ENCODE data around the gene CLEC20A. TPM values are rescaled to one million over a fixed set of nuclear protein-coding genes. Genes with fewer than 3 reads are reported as not detected.

CLEC20A gene
- total RNA-seq, 1 experiment from 2014 or later = not detected

GRCh38 chr1:178438432-178438831 lies 58.3 kb downstream of the CLEC20A start:
- no TSS peak for BruUV-seq (replicated peaks)
- POLR2A ChIA-PET = interaction anchor here (0.6 to 2.2 kb wide), 5 partner anchors 9 to 143 kb away, joined by 3 to 9 read pairs (median 4); no protein-coding TSS in a partner anchor
- Mint-ChIP-seq H3K4me1 (ENCODE audit: insufficient read depth, unreplicated experiment) (peaks cover 6% of the 10 kb centered on the region), H3K27me3 (ENCODE audit: insufficient read depth, unreplicated experiment) (no peaks in the 10 kb centered on the region), H3K4me3 (ENCODE audit: unreplicated experiment) (no peak overlapping the region), H3K36me3 (ENCODE audit: insufficient read depth, unreplicated experiment) (peaks cover 35% of the 10 kb centered on the region), H3K9me3 (ENCODE audit: unreplicated experiment) (no peaks in the 10 kb centered on the region), H3K27ac (ENCODE audit: low read depth, unreplicated experiment) (no peak overlapping the region)
- CTCF ChIA-PET = interaction anchor here (0.6 to 2.7 kb wide), 6 partner anchors 31 to 1139 kb away, joined by 3 to 18 read pairs (median 3); no protein-coding TSS in a partner anchor
- TF ChIP-seq, protein P1, sequence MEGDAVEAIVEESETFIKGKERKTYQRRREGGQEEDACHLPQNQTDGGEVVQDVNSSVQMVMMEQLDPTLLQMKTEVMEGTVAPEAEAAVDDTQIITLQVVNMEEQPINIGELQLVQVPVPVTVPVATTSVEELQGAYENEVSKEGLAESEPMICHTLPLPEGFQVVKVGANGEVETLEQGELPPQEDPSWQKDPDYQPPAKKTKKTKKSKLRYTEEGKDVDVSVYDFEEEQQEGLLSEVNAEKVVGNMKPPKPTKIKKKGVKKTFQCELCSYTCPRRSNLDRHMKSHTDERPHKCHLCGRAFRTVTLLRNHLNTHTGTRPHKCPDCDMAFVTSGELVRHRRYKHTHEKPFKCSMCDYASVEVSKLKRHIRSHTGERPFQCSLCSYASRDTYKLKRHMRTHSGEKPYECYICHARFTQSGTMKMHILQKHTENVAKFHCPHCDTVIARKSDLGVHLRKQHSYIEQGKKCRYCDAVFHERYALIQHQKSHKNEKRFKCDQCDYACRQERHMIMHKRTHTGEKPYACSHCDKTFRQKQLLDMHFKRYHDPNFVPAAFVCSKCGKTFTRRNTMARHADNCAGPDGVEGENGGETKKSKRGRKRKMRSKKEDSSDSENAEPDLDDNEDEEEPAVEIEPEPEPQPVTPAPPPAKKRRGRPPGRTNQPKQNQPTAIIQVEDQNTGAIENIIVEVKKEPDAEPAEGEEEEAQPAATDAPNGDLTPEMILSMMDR (IDR thresholded peaks at IDR 0.05; ENCODE audit: unreplicated experiment) = no peak
- intact Hi-C loops (cut with micrococcal nuclease) = no loop called here
- no peak for DNase-seq (ENCODE audit: unreplicated experiment)

DNA sequence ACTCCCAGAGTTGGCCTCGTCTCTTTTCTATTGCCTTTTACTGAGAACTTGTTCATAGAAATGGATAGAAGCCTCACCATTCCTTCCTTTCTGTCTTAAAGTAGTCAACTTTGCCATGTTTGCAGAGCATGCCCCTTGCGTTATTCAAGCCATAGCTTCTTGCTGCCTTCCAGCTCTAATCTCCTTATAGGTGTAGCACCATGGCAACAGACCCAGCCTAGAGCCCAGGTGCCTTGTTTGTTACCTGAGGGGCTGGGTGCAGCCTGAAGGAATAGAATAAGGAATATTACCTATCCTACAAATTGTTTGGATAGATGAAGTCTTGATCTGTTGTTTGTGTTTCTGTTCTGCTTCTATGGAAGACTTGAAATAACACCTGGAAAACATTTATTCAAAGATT lies 59.9 kb downstream of the CLEC20A start:
- Mint-ChIP-seq H3K4me1 (ENCODE audit: insufficient read depth, unreplicated experiment) (peaks cover 6% of the 10 kb centered on the region), H3K27me3 (ENCODE audit: insufficient read depth, unreplicated experiment) (no peaks in the 10 kb centered on the region), H3K36me3 (ENCODE audit: insufficient read depth, unreplicated experiment) (peaks cover 20% of the 10 kb centered on the region), H3K27ac (ENCODE audit: low read depth, unreplicated experiment) (no peak overlapping the region), H3K4me3 (ENCODE audit: unreplicated experiment) (no peak overlapping the region), H3K9me3 (ENCODE audit: unreplicated experiment) (no peaks in the 10 kb centered on the region)
- ChIA-PET CTCF (interaction anchor here (0.9 to 2.5 kb wide), 3 partner anchors 11 to 137 kb away, joined by 4 to 8 read pairs (median 6); no protein-coding TSS in a partner anchor), POLR2A (interaction anchor here (1.6 kb wide), 1 partner anchor 13 kb away, joined by 3 read pairs; no protein-coding TSS in a partner anchor)
- BruUV-seq (replicated peaks) = no TSS peak
- TF ChIP-seq, protein P1 (IDR thresholded peaks at IDR 0.05; ENCODE audit: unreplicated experiment) = no peak
- DNase-seq (ENCODE audit: unreplicated experiment) = no peak
- intact Hi-C loops (cut with micrococcal nuclease) = no loop called here

DNA sequence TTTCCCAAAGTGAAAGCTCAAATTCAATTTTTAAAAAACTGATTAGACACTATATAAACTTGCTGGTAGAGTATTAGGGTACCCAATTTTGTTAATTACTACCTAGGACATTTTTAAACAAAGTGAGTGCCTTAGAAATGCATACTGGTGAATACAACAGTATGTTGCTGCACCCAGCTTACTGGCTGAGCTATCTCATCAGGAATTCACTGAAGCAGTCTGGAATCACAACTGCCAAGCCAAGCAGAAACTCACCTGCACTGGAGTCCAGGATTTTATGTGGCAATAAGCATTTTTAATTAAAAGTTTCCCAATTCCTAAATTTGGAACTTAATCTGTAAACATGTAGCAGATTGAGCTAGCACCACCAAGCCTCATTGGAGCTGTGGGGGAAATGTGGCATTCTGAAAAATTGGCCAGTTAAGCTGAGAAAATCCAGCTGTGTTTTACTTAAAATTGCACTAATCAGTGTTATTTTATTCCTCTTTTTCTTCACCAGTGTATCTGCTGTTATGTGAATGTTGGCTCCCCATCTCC lies 61.8 kb downstream of the CLEC20A start:
- H3K27ac Mint-ChIP-seq (ENCODE audit: low read depth, unreplicated experiment) = no peak overlapping the region
- peaks cover 6% of the 10 kb centered on the region for H3K4me1 Mint-ChIP-seq (ENCODE audit: insufficient read depth, unreplicated experiment)
- no peaks in the 10 kb centered on the region for H3K9me3 Mint-ChIP-seq (ENCODE audit: unreplicated experiment)
- no peaks in the 10 kb centered on the region for H3K27me3 Mint-ChIP-seq (ENCODE audit: insufficient read depth, unreplicated experiment)
- ChIA-PET CTCF (interaction anchor here (0.6 to 2.0 kb wide), 12 partner anchors 30 to 982 kb away, joined by 3 to 14 read pairs (median 4); no protein-coding TSS in a partner anchor), POLR2A (interaction anchor here (0.6 to 2.2 kb wide), 9 partner anchors 9 to 377 kb away, joined by 3 to 14 read pairs (median 5); no protein-coding TSS in a partner anchor)
- no TSS peak for BruUV-seq (replicated peaks)
- DNase-seq (ENCODE audit: unreplicated experiment) = no peak
- H3K36me3 Mint-ChIP-seq (ENCODE audit: insufficient read depth, unreplicated experiment) = peaks cover 10% of the 10 kb centered on the region
- TF ChIP-seq, protein P1 (IDR thresholded peaks at IDR 0.05; ENCODE audit: unreplicated experiment) = no peak
- no peak overlapping the region for H3K4me3 Mint-ChIP-seq (ENCODE audit: unreplicated experiment)
- intact Hi-C loops (cut with micrococcal nuclease) = no loop called here

- Mint-ChIP-seq H3K4me1 (ENCODE audit: insufficient read depth, unreplicated experiment) (peaks cover 6% of the 10 kb centered on the region), H3K4me3 (ENCODE audit: unreplicated experiment) (no peak overlapping the region), H3K27ac (ENCODE audit: low read depth, unreplicated experiment) (no peak overlapping the region), H3K9me3 (ENCODE audit: unreplicated experiment) (no peaks in the 10 kb centered on the region), H3K36me3 (ENCODE audit: insufficient read depth, unreplicated experiment) (peaks cover 4% of the 10 kb centered on the region), H3K27me3 (ENCODE audit: insufficient read depth, unreplicated experiment) (no peaks in the 10 kb centered on the region)
- POLR2A ChIA-PET = interaction anchor here (0.6 to 2.2 kb wide), 11 partner anchors 9 to 377 kb away, joined by 3 to 14 read pairs (median 5); no protein-coding TSS in a partner anchor
- DNase-seq (ENCODE audit: unreplicated experiment) = no peak
- intact Hi-C loops (cut with micrococcal nuclease) = no loop called here
- TF ChIP-seq, protein P1 (IDR thresholded peaks at IDR 0.05; ENCODE audit: unreplicated experiment) = no peak
- CTCF ChIA-PET = interaction anchor here (0.6 to 2.0 kb wide), 12 partner anchors 17 to 792 kb away, joined by 3 to 14 read pairs (median 4); no protein-coding TSS in a partner anchor
- no TSS peak for BruUV-seq (replicated peaks)
These were observed 62.4 kb downstream of the CLEC20A start for GRCh38 chr1:178434360-178434759.

Other genes with a start within 250 kb of the CLEC20A start
- gene TEX35, start 16.1 kb upstream of the CLEC20A start, total RNA-seq (2022) = not detected in 2 replicates
- gene RALGPS2, start 228.3 kb upstream of the CLEC20A start, total RNA-seq (2022) = 13.3 and 16.0 TPM in 2 replicates